DND-41 (cell line): Measurements from ENCODE around the gene GRXCR2.

ENCODE experiments used
- EZH2 ChIP-seq: IDR thresholded peaks from 3 replicates; pipeline ENCODE4 v1.6.1; 2012; ENCODE audit warnings: borderline replicate concordance, low read depth, mild to moderate bottlenecking, moderate library complexity, low read length, inconsistent platforms; ENCODE audit not compliant: severe bottlenecking
- TF ChIP-seq, protein P1 (sequence below): IDR thresholded peaks from 2 replicates; pipeline ENCODE4 v1.5.1; 2012; ENCODE audit warnings: borderline replicate concordance, low read length, moderate library complexity, mild to moderate bottlenecking; ENCODE audit not compliant: poor library complexity, severe bottlenecking; ENCODE audit errors: extremely low read depth

DNA sequence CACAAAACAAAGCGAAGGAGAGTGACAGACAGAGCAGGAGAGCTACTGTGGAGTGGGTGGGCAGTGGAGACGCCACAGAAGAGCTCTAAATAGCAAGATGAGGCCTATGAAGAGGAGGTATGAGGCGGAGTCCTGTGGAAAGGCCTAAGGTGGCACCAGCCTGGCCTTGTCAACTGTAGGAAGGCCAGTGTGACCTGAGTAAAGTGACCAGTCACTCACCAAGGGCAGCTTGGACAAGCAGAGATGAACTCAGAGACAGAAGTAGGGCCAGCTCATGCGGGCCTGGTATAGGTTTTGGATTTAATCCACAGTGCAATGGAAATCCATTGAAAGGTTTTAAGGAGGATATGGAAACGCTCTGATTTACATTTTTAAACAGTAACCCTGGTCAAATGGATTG is 39.8 kb upstream of the GRXCR2 start:
- TF ChIP-seq, protein P1, sequence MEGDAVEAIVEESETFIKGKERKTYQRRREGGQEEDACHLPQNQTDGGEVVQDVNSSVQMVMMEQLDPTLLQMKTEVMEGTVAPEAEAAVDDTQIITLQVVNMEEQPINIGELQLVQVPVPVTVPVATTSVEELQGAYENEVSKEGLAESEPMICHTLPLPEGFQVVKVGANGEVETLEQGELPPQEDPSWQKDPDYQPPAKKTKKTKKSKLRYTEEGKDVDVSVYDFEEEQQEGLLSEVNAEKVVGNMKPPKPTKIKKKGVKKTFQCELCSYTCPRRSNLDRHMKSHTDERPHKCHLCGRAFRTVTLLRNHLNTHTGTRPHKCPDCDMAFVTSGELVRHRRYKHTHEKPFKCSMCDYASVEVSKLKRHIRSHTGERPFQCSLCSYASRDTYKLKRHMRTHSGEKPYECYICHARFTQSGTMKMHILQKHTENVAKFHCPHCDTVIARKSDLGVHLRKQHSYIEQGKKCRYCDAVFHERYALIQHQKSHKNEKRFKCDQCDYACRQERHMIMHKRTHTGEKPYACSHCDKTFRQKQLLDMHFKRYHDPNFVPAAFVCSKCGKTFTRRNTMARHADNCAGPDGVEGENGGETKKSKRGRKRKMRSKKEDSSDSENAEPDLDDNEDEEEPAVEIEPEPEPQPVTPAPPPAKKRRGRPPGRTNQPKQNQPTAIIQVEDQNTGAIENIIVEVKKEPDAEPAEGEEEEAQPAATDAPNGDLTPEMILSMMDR, result no peak
- TF ChIP-seq EZH2, result no peak
